ENCODE results near the gene LRP2.

LRP2 gene

DNA sequence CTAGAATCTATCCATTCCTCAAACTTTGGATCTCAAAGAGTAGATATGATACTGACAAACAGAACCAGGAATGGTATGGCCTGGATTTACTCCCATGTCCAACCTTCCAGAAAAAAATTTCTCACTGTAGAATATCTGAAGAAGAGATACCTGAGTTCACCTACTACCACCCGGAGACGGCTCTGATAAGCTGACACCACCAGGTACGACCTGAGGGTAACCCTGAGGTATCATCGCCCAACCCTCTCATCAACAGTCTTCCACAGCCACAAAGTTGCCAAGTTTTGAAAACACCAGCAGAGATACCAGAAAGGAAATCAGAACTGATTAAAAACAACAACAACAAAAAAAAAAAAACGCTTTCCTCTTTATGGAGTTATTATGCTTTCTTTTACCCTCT lies 102.9 kb downstream of the LRP2 start:
- no peaks in the 10 kb centered on the region for H3K79me2 ChIP-seq (ENCODE audit: insufficient read depth, low read depth)
- no peak overlapping the region for H3K9ac ChIP-seq
- no peaks in the 10 kb centered on the region for H3K4me1 ChIP-seq (ENCODE audit: low read depth, poor library complexity, severe bottlenecking)
- no peak overlapping the region for H3K27ac ChIP-seq
- H3K27me3 ChIP-seq (ENCODE audit: insufficient read depth, low read depth): no peaks in the 10 kb centered on the region
- H2AFZ ChIP-seq (ENCODE audit: low read depth): no peak overlapping the region
- no peaks in the 10 kb centered on the region for H3K36me3 ChIP-seq (ENCODE audit: insufficient read depth)
- H3K4me2 ChIP-seq: no peak overlapping the region
- H4K20me1 ChIP-seq (ENCODE audit: insufficient read depth): no peaks in the 10 kb centered on the region
- no peak overlapping the region for H3K4me3 ChIP-seq (IDR thresholded peaks at IDR 0.05; ENCODE audit: insufficient read depth, low read depth, low read length)
- TF ChIP-seq, protein P1, sequence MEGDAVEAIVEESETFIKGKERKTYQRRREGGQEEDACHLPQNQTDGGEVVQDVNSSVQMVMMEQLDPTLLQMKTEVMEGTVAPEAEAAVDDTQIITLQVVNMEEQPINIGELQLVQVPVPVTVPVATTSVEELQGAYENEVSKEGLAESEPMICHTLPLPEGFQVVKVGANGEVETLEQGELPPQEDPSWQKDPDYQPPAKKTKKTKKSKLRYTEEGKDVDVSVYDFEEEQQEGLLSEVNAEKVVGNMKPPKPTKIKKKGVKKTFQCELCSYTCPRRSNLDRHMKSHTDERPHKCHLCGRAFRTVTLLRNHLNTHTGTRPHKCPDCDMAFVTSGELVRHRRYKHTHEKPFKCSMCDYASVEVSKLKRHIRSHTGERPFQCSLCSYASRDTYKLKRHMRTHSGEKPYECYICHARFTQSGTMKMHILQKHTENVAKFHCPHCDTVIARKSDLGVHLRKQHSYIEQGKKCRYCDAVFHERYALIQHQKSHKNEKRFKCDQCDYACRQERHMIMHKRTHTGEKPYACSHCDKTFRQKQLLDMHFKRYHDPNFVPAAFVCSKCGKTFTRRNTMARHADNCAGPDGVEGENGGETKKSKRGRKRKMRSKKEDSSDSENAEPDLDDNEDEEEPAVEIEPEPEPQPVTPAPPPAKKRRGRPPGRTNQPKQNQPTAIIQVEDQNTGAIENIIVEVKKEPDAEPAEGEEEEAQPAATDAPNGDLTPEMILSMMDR (conservative IDR thresholded peaks at IDR 0.05; ENCODE audit: low read depth, low read length): no peak

- H3K4me1 ChIP-seq (ENCODE audit: low read depth, poor library complexity, severe bottlenecking): no peaks in the 10 kb centered on the region
- H2AFZ ChIP-seq (ENCODE audit: low read depth): no peak overlapping the region
- no peaks in the 10 kb centered on the region for H3K36me3 ChIP-seq (ENCODE audit: insufficient read depth)
- no peaks in the 10 kb centered on the region for H3K79me2 ChIP-seq (ENCODE audit: insufficient read depth, low read depth)
- H3K9ac ChIP-seq: no peak overlapping the region
- no peak overlapping the region for H3K4me3 ChIP-seq (IDR thresholded peaks at IDR 0.05; ENCODE audit: insufficient read depth, low read depth, low read length)
- H3K27ac ChIP-seq: no peak overlapping the region
- no peaks in the 10 kb centered on the region for H4K20me1 ChIP-seq (ENCODE audit: insufficient read depth)
- TF ChIP-seq, protein P1 (conservative IDR thresholded peaks at IDR 0.05; ENCODE audit: low read depth, low read length): no peak
- no peak overlapping the region for H3K4me2 ChIP-seq
- no peaks in the 10 kb centered on the region for H3K27me3 ChIP-seq (ENCODE audit: insufficient read depth, low read depth)
Measured at GRCh38 chr2:169258045-169258601, 104.2 kb downstream of the LRP2 start.

GRCh38 chr2:169254774-169255173 lies 107.6 kb downstream of the LRP2 start:
- no peak overlapping the region for H3K9ac ChIP-seq
- no peaks in the 10 kb centered on the region for H3K4me1 ChIP-seq (ENCODE audit: low read depth, poor library complexity, severe bottlenecking)
- no peaks in the 10 kb centered on the region for H4K20me1 ChIP-seq (ENCODE audit: insufficient read depth)
- H3K27ac ChIP-seq: no peak overlapping the region
- TF ChIP-seq, protein P1 (conservative IDR thresholded peaks at IDR 0.05; ENCODE audit: low read depth, low read length): no peak
- H2AFZ ChIP-seq (ENCODE audit: low read depth): no peak overlapping the region
- no peak overlapping the region for H3K4me3 ChIP-seq (IDR thresholded peaks at IDR 0.05; ENCODE audit: insufficient read depth, low read depth, low read length)
- no peak overlapping the region for H3K4me2 ChIP-seq
- H3K79me2 ChIP-seq (ENCODE audit: insufficient read depth, low read depth): no peaks in the 10 kb centered on the region
- no peaks in the 10 kb centered on the region for H3K27me3 ChIP-seq (ENCODE audit: insufficient read depth, low read depth)
- H3K36me3 ChIP-seq (ENCODE audit: insufficient read depth): no peaks in the 10 kb centered on the region

DNA sequence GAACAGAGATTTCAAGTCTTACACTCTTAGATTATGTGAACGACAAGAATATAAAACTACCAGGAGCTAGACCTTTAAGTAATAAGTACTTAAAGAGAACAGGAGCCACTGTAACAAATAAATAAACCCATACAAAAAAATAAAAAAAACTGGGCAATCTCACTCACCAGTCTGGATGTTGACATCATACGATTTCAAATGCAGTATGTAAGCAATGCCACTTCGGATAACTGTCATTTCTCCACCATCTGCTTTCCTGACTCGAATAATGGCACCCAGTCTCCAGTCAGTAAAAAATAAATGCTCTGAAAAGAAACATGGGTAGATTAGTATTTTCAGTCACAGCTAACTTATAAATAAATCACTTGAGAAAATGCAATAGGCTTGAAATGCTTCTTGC lies 115.1 kb downstream of the LRP2 start:
- no peak overlapping the region for H3K27ac ChIP-seq
- H3K36me3 ChIP-seq (ENCODE audit: insufficient read depth): no peaks in the 10 kb centered on the region
- H3K4me1 ChIP-seq (ENCODE audit: low read depth, poor library complexity, severe bottlenecking): no peaks in the 10 kb centered on the region
- H3K9ac ChIP-seq: no peak overlapping the region
- no peak overlapping the region for H3K4me2 ChIP-seq
- no peak overlapping the region for H2AFZ ChIP-seq (ENCODE audit: low read depth)
- no peaks in the 10 kb centered on the region for H4K20me1 ChIP-seq (ENCODE audit: insufficient read depth)
- H3K79me2 ChIP-seq (ENCODE audit: insufficient read depth, low read depth): no peaks in the 10 kb centered on the region
- H3K27me3 ChIP-seq (ENCODE audit: insufficient read depth, low read depth): no peaks in the 10 kb centered on the region
- TF ChIP-seq, protein P1 (conservative IDR thresholded peaks at IDR 0.05; ENCODE audit: low read depth, low read length): no peak
- no peak overlapping the region for H3K4me3 ChIP-seq (IDR thresholded peaks at IDR 0.05; ENCODE audit: insufficient read depth, low read depth, low read length)
